K562 (cell line): Measurements from ENCODE around the gene PCK2. TPM values are rescaled to one million over a fixed set of nuclear protein-coding genes. Genes with fewer than 3 reads are reported as not detected.

ENCODE experiments used
- ATAC-seq: fragments of 200-7000 bp; cut with Tn5 transposase; 3 replicates; pipeline ENCODE4 v1.9.1; 2020; ENCODE audit warnings: moderate library complexity
- BruUV-seq: library from RNA; stranded (reverse); fragments of 400-500 nt; replicated peaks from 2 replicates; lab custom pipeline; 2021; lab: Mats Ljungman, UMichigan
- CTCF ChIA-PET: fragments of 300-600 bp; formaldehyde crosslinking; extraction: SDS; loops from one replicate; lab custom pipeline; 2021; ENCODE audit warnings: low intra/inter-chr PET ratio; lab: Yijun Ruan, JAX
- POLR2A ChIA-PET: fragments of 300-600, 350-650 bp; sonication (Branson Sonifier 250); formaldehyde crosslinking; extraction: SDS; loops from one replicate; lab custom pipeline; 2021; ENCODE audit warnings: antibody characterized with exemption, inconsistent platforms; lab: Yijun Ruan, JAX
- DNase-seq, 4 experiments: peaks; one replicate each; pipeline versions ENCODE4 v3.0.0 to v3.0.0-alpha.2; 2011 to 2018; ENCODE audit warnings: low spot score in 3 of 4, mixed read lengths in 3 of 4; ENCODE audit errors: extremely low read depth in 1 of 4
- FAIRE-seq: peaks from 2 replicates; lab custom pipeline; 2011; peaks lifted over from hg19 to GRCh38; lab: Jason Lieb, UNC
- H2AFZ ChIP-seq: 2 replicates; pipeline ENCODE4 v1.6.0; 2011; ENCODE audit warnings: low read depth, low read length, control low read depth, inconsistent platforms
- H3K27ac ChIP-seq: fragments of 200-600 bp; 3 replicates; pipeline ENCODE4 v1.8.0; 2011; ENCODE audit warnings: low read depth, mild to moderate bottlenecking, control low read depth, inconsistent platforms, low read length, moderate library complexity, mixed read lengths; ENCODE audit errors: extremely low read depth
- H3K27me3 ChIP-seq, 2 experiments: fragments of 300-600 bp in 1 of 2; 2 replicates in 1 of 2; 3 replicates in 1 of 2; pipeline versions ENCODE4 v1.6.0 to v1.8.0; 2011; ENCODE audit warnings: inconsistent platforms in 2 of 2, low read length in 2 of 2, mild to moderate bottlenecking in 1 of 2, mixed read lengths in 1 of 2, moderate library complexity in 1 of 2; ENCODE audit not compliant: control insufficient read depth in 2 of 2, insufficient read depth in 2 of 2
- H3K36me3 ChIP-seq: fragments of 300-600 bp; 3 replicates; pipeline ENCODE4 v1.8.0; 2011; ENCODE audit warnings: mild to moderate bottlenecking, low read length, inconsistent platforms; ENCODE audit not compliant: control insufficient read depth, insufficient read depth
- H3K4me1 ChIP-seq, 2 experiments: fragments of 200-600 bp in 1 of 2; replicated peaks in 1 of 2; 2 replicates in 1 of 2; 3 replicates in 1 of 2; pipeline versions ENCODE4 v1.5.1 to v1.8.0; 2011; ENCODE audit warnings: inconsistent platforms in 2 of 2, low read length in 2 of 2, mild to moderate bottlenecking in 1 of 2, mixed read lengths in 1 of 2, moderate library complexity in 1 of 2; ENCODE audit not compliant: control insufficient read depth in 2 of 2, insufficient read depth in 2 of 2
- H3K4me2 ChIP-seq: 2 replicates; pipeline ENCODE4 v1.6.1; 2011; ENCODE audit warnings: low read length, control low read depth, inconsistent platforms, mixed read lengths; ENCODE audit not compliant: insufficient read depth
- H3K4me3 ChIP-seq: fragments of 200-600 bp; sonication (generic), shearing (Covaris generic); 2 replicates; pipeline ENCODE4 v1.5.1; 2016; ENCODE audit warnings: control low read depth, inconsistent platforms
- H3K79me2 ChIP-seq: fragments of 200-600 bp; 3 replicates; pipeline ENCODE4 v1.8.0; 2011; ENCODE audit warnings: low read length, inconsistent platforms; ENCODE audit not compliant: control insufficient read depth, insufficient read depth
- H3K9ac ChIP-seq, 2 experiments: 2 replicates each; pipeline versions ENCODE4 v1.6.0 to v1.6.1; 2011; ENCODE audit warnings: low read depth in 2 of 2, low read length in 2 of 2, control low read depth in 1 of 2, inconsistent platforms in 1 of 2, mild to moderate bottlenecking in 1 of 2, mixed read lengths in 1 of 2; ENCODE audit not compliant: insufficient read depth in 1 of 2
- H3K9me1 ChIP-seq: one replicate; pipeline ENCODE4 v1.6.0; 2011; ENCODE audit warnings: inconsistent platforms, mild to moderate bottlenecking, low read length, moderate library complexity; ENCODE audit not compliant: control insufficient read depth, insufficient read depth
- H3K9me3 ChIP-seq: replicated peaks from 2 replicates; pipeline ENCODE4 v1.5.1; 2011; ENCODE audit warnings: low read depth, low read length, inconsistent platforms; ENCODE audit not compliant: control insufficient read depth, insufficient read depth
- H4K20me1 ChIP-seq: replicated peaks from 2 replicates; pipeline ENCODE4 v1.6.1; 2011; ENCODE audit warnings: low read length, inconsistent platforms, mixed read lengths; ENCODE audit not compliant: control insufficient read depth, insufficient read depth
- HMG20B ChIP-seq: fragments of 250-450 bp; sonication (Bioruptor Pico); IDR thresholded peaks from 2 replicates; pipeline ENCODE4 v1.5.0; 2021; ENCODE audit warnings: mild to moderate bottlenecking
- KAT8 ChIP-seq: fragments of 450-650 bp; IDR thresholded peaks from 2 replicates; pipeline ENCODE4 v1.6.1; 2016; ENCODE audit warnings: low read depth, mild to moderate bottlenecking
- LARP7 ChIP-seq: fragments of 450-650 bp; IDR thresholded peaks from 2 replicates; pipeline ENCODE4 v1.6.1; 2016
- WGBS: fragments of 100-300 bp; shearing (Covaris generic); methylation state at CpG from one replicate; pipeline ENCODE4 v1.1.6; 2016; ENCODE audit warnings: low coverage, mixed read lengths; ENCODE audit not compliant: insufficient coverage; ENCODE audit errors: missing lambda C conversion rate; 5-methylcytosine and 5-hydroxymethylcytosine counted together
- in situ Hi-C: fragments of 300-500 bp; cut with MboI; formaldehyde crosslinking; loops from 4 replicates; pipeline ENCODE4 v1.15.0; 2018; ENCODE audit warnings: inconsistent platforms, mixed read lengths
- intact Hi-C: fragments of 100-400 bp; cut with micrococcal nuclease; formaldehyde crosslinking; loops from 2 replicates; pipeline ENCODE4 v1.14.2; 2022
- polyA plus RNA-seq, 8 experiments: library from polyadenylated mRNA; depleted of rRNA in 4 of 8; stranded (reverse) in 5 of 8; unstranded in 3 of 8; fragments of >200 nt; fragmentation: Nextera tagmentation in 2 of 8; fragmentation: Illumina TruSeq in 1 of 8; extraction: Ambion mirVana in 2 of 8; extraction: Trizol in 1 of 8; gene quantifications; 2 replicates each; pipeline versions ENCODE4 v1.2.1 to v1.2.3, GENCODE V29; 2011 to 2014; ENCODE audit warnings: inconsistent platforms in 1 of 8, missing spikeins in 1 of 8
- total RNA-seq, 7 experiments: library from RNA; depleted of rRNA in 6 of 7; stranded (reverse); fragments of >200 nt in 6 of 7; fragmentation: Illumina TruSeq in 2 of 7; extraction: Trizol in 2 of 7; gene quantifications; 2 replicates each; pipeline versions ENCODE4 v1.2.1 to v1.2.3, GENCODE V29; 2011 to 2021; ENCODE audit warnings: low replicate concordance in 1 of 7

PCK2 gene
- total and polyA plus RNA-seq, 9 of the 15 experiments (the other 6 are each of a cell fraction or from before 2014, with no cell fraction given): 3.3 to 60.9 (median 30.4) TPM

DNA sequence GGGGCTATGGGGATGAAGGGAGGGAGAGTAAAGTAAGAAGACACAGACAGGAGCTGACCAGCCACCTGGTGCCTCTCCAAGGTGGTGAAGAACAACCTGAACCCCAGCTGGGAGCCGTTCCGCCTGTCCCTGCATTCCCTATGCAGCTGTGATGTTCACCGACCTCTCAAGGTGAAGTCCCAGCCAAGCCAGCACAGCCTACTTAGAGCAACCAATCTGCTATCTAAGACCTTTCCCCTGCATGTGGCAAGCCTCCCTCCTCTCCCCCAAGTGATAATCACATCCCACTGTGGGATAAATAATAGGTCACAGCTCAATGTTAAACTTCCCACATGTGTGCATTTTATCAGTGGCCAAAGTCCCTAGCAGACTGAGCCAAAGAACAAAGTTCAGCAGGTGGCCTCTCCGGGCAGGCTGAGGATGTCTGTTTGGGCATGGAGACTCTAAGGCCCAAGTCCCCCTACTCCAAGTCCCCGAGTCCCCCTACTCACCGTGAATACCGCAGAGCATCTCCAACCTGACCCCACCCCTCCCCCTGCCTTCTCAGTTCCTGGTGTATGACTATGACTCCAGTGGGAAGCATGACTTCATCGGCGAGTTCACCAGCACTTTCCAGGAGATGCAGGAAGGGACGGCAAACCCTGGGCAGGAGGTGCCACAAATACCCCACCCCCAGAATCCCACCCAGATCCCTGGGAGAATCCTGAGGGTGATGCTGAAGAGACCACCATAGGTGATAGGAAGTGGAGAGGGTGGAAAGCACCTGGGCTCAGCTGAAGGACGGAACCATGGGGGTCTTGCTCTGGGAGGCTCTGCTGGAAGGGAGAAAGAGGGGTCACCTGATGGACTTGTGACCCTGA, 19.3 kb upstream of the PCK2 start:
- Histone ChIP-seq H3K27me3 (peaks cover 0 to 27% of the 10 kb centered on the region in 2 experiments; a peak in 2 of 5 replicates), H3K4me2 (no peak overlapping the region), H3K9me1 (no peaks in the 10 kb centered on the region), H3K4me3 (no peak overlapping the region), H3K9me3 (no peaks in the 10 kb centered on the region), H2AFZ (no peak overlapping the region), H3K4me1 (peaks cover 0 to 12% of the 10 kb centered on the region in 2 experiments; a peak in 2 of 5 replicates), H3K9ac (no peak overlapping the region), H3K27ac (no peak overlapping the region), H4K20me1 (no peaks in the 10 kb centered on the region), H3K36me3 (no peaks in the 10 kb centered on the region), H3K79me2 (no peaks in the 10 kb centered on the region)
- BruUV-seq: no TSS peak
- intact Hi-C loops: no loop called here
- ChIA-PET POLR2A (interaction anchor here (1.0 to 1.1 kb wide), 2 partner anchors 10 to 14 kb away, joined by 3 to 4 read pairs; no protein-coding TSS in a partner anchor), CTCF (no interaction called here)
- FAIRE-seq (no peak), DNase-seq (no peak), ATAC-seq (no peak)
- in situ Hi-C loops: no loop called here
- TF ChIP-seq LARP7: no peak
- no peak for TF ChIP-seq HMG20B
- TF ChIP-seq KAT8: no peak
- WGBS: 24% methylated on average over 11 of the region's 11 CpGs
